Muscle layer of colon (tissue), 2 donors: ENCODE data around the gene LPIN1.
A peak's percentile ranks its signal among the peaks of the same experiment; 100 is the strongest.
"Not testable (repeated sequence)": the region's sequence is repeated elsewhere in the genome, so short reads cannot be mapped to it uniquely, and the experiment has no call there.

Source experiments
- H3K27ac ChIP-seq: one replicate; pipeline ENCODE4 v1.7.0; 2013; ENCODE audit warnings: low read depth, mild to moderate bottlenecking, low read length, moderate library complexity
- H3K27me3 ChIP-seq, 2 donors: one replicate each; pipeline ENCODE4 v1.7.0; 2013; ENCODE audit warnings: low read length in 2 of 2, mild to moderate bottlenecking in 2 of 2; ENCODE audit not compliant: insufficient read depth in 2 of 2, control insufficient read depth in 1 of 2
- H3K36me3 ChIP-seq: one replicate; pipeline ENCODE4 v1.7.0; 2013; ENCODE audit warnings: mild to moderate bottlenecking, low read length; ENCODE audit not compliant: insufficient read depth
- H3K4me1 ChIP-seq: one replicate; pipeline ENCODE4 v1.7.0; 2013; ENCODE audit warnings: mild to moderate bottlenecking, low read length; ENCODE audit not compliant: insufficient read depth
- H3K4me3 ChIP-seq, 2 donors: one replicate each; pipeline ENCODE4 v1.7.0; 2013; ENCODE audit warnings: low read length in 2 of 2, low read depth in 1 of 2, mild to moderate bottlenecking in 1 of 2, moderate library complexity in 1 of 2
- H3K9ac ChIP-seq: one replicate; pipeline ENCODE4 v1.7.0; 2013; ENCODE audit warnings: low read length
- H3K9me3 ChIP-seq: one replicate; pipeline ENCODE4 v1.7.0; 2013; ENCODE audit warnings: mild to moderate bottlenecking, low read length
- donor health status: abdominal sarcoma.
- donor health status: Adenocarcinoma of cecum.

Gene LPIN1

GRCh38 chr2:11856095-11856494, 109.7 kb downstream of the LPIN1 start:
- H3K9ac ChIP-seq, result no peak overlapping the region
- H3K4me1 ChIP-seq, result no peaks in the 10 kb centered on the region
- no peaks in the 10 kb centered on the region for H3K36me3 ChIP-seq
- H3K4me3 ChIP-seq, result no peak overlapping the region
- H3K27me3 ChIP-seq, result no peaks in the 10 kb centered on the region
- H3K27ac ChIP-seq, result no peak overlapping the region
- no peaks in the 10 kb centered on the region for H3K9me3 ChIP-seq

GRCh38 chr2:11858883-11859282, 112.5 kb downstream of the LPIN1 start:
- peaks cover 5% of the 10 kb centered on the region for H3K4me1 ChIP-seq
- no peak overlapping the region for H3K9ac ChIP-seq
- no peaks in the 10 kb centered on the region for H3K9me3 ChIP-seq
- H3K36me3 ChIP-seq, result no peaks in the 10 kb centered on the region
- H3K27ac ChIP-seq, result no peak overlapping the region
- no peak overlapping the region for H3K4me3 ChIP-seq
- no peaks in the 10 kb centered on the region for H3K27me3 ChIP-seq

DNA sequence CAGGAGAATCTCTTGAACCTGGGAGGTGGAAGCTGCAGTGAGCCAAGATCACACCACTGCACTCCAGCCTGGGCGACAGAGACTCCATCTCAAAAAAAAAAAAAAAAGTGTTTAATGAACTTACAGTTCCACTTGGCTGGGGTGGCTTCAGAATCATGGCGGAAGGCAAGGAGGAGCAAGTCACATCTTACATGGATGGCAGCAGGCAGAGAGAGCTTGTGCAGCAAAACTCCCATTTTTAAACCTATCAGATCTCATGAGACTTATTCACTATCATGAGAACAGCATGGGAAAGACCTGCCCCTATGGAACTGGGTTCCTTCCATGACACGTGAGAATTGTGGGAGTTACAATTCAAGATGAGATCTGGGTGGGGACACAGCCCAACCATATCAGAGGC, 113.5 kb downstream of the LPIN1 start:
- H3K27me3 ChIP-seq, H3K27ac ChIP-seq, H3K9ac ChIP-seq, H3K36me3 ChIP-seq, H3K9me3 ChIP-seq, H3K4me3 ChIP-seq: not testable (repeated sequence)
- peaks cover 12% of the 10 kb centered on the region for H3K4me1 ChIP-seq

- H3K9me3 ChIP-seq, result no peaks in the 10 kb centered on the region
- H3K4me3 ChIP-seq, result no peak overlapping the region
- H3K36me3 ChIP-seq, result no peaks in the 10 kb centered on the region
- no peak overlapping the region for H3K9ac ChIP-seq
- no peaks in the 10 kb centered on the region for H3K27me3 ChIP-seq
- H3K27ac ChIP-seq, result no peak overlapping the region
- H3K4me1 ChIP-seq, result peaks cover 12% of the 10 kb centered on the region
Measured at GRCh38 chr2:11861044-11861443, 114.6 kb downstream of the LPIN1 start.

GRCh38 chr2:11862049-11862448, 115.6 kb downstream of the LPIN1 start:
- Histone ChIP-seq H3K27me3 (no peaks in the 10 kb centered on the region), H3K36me3 (no peaks in the 10 kb centered on the region), H3K27ac (no peak overlapping the region), H3K9ac (no peak overlapping the region), H3K9me3 (no peaks in the 10 kb centered on the region), H3K4me1 (peaks cover 12% of the 10 kb centered on the region), H3K4me3 (no peak overlapping the region)

DNA sequence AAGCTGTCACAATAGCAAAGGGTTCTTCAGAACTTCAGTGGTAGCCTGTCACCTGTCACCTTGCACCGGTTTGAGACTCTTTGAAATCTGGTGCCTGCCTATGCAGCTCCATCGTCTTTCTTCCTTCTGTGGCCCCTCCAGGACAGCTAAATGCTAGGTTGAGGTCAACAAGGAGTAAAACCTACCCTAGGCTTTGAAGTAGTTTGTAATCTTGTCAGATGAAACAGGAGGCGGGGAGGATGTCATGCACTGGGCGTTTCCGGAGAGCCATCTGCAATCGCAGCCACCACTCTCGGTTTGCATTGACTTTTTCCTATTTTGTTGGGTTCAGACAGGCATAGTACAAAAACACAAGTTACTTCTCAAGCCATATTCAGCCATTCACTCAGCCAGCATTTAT, 116.7 kb downstream of the LPIN1 start:
- Histone ChIP-seq H3K4me3 (peak overlapping the region in 1 of 2 donors; percentile 14), H3K9me3 (no peaks in the 10 kb centered on the region), H3K4me1 (peaks cover 12% of the 10 kb centered on the region), H3K27me3 (no peaks in the 10 kb centered on the region), H3K9ac (no peak overlapping the region), H3K36me3 (no peaks in the 10 kb centered on the region), H3K27ac (no peak overlapping the region)

GRCh38 chr2:11863513-11864328, 117.3 kb downstream of the LPIN1 start:
- Histone ChIP-seq H3K27ac (no peak overlapping the region), H3K4me3 (peak overlapping the region in 1 of 2 donors; percentile 14), H3K9me3 (no peaks in the 10 kb centered on the region), H3K36me3 (no peaks in the 10 kb centered on the region), H3K27me3 (no peaks in the 10 kb centered on the region), H3K9ac (no peak overlapping the region), H3K4me1 (peaks cover 12% of the 10 kb centered on the region)

- Histone ChIP-seq H3K9ac (no peak overlapping the region), H3K4me1 (peaks cover 12% of the 10 kb centered on the region), H3K9me3 (no peaks in the 10 kb centered on the region), H3K27me3 (no peaks in the 10 kb centered on the region), H3K27ac (no peak overlapping the region), H3K36me3 (no peaks in the 10 kb centered on the region), H3K4me3 (no peak overlapping the region)
Measured at GRCh38 chr2:11864724-11865123, 118.3 kb downstream of the LPIN1 start.

- Histone ChIP-seq H3K9ac (no peak overlapping the region), H3K27me3 (no peaks in the 10 kb centered on the region), H3K9me3 (no peaks in the 10 kb centered on the region), H3K27ac (no peak overlapping the region), H3K36me3 (no peaks in the 10 kb centered on the region), H3K4me3 (no peak overlapping the region), H3K4me1 (peaks cover 12% of the 10 kb centered on the region)
Measured at GRCh38 chr2:11865378-11865777, 118.9 kb downstream of the LPIN1 start.

DNA sequence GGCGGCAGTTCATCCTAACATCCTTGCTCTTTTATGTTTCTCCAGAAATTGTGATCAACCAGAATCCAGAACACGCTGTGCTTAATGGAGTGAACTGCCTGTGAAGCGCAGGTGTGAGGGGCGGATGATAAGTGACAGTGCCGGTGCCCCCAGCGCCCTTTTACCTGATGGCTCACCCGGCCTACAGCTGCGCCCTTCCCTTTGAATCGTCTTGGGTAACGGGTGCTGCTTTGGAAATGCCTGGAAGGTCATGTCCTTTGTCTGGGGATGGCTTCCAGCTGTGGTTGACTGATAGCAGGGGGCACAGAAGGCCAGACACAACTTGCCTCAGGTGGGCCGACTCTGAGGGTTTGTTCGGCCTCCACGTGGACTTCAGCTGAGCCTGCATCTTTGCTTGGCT, 119.4 kb downstream of the LPIN1 start:
- Histone ChIP-seq H3K27ac (no peak overlapping the region), H3K27me3 (no peaks in the 10 kb centered on the region), H3K9ac (no peak overlapping the region), H3K4me3 (no peak overlapping the region), H3K9me3 (no peaks in the 10 kb centered on the region), H3K36me3 (no peaks in the 10 kb centered on the region), H3K4me1 (peaks cover 12% of the 10 kb centered on the region)

DNA sequence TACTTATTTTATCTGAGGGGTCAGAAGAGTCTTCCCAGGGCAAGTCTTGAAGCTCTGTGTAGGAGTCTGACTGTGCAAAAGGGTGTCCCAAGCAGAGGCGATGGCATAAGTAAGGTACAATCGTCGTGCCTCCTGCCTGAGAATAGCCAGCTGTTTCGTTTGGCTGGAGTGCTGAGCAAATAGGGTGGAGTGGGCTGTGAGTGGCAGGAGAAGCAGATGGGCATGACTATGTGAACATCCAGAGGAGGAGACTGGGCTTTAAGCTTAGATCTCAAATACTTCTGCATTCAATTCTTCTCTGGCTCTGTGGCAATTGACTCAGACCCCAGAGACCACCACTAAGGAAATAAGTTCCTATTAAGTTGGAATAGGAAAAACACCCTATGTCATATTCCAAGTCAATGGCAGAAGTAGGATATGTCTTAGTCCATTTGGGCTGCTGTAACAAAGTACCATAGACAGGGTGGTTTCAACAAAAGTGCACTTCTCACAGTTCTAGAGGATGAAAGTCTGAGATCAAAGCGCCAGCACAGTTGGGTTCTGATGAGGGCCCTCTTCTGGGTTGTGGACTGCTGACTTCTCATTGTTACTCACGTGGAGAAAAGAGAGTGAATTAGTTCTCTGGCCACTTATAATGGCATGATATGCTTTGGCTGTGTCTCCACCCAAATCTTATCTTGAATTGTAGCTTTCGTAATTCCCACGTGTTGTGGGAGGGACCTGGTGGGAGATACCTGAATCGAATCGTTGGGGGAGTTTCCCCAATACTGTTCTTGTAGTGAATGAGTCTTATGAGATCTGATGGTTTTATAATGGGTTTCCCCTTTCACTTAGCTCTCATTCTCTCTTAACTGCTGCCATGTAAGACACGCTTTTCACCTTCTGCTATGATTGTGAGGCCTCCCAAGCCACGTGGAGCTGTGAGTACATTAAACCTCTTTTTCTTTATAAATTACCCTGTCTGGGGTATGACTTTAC, 120.2 kb downstream of the LPIN1 start:
- Histone ChIP-seq H3K4me3 (no peak overlapping the region), H3K27ac (no peak overlapping the region), H3K36me3 (no peaks in the 10 kb centered on the region), H3K9me3 (no peaks in the 10 kb centered on the region), H3K4me1 (peaks cover 12% of the 10 kb centered on the region), H3K9ac (no peak overlapping the region), H3K27me3 (no peaks in the 10 kb centered on the region)
